ENCODE measurements around the gene GOLGA3.

DNA sequence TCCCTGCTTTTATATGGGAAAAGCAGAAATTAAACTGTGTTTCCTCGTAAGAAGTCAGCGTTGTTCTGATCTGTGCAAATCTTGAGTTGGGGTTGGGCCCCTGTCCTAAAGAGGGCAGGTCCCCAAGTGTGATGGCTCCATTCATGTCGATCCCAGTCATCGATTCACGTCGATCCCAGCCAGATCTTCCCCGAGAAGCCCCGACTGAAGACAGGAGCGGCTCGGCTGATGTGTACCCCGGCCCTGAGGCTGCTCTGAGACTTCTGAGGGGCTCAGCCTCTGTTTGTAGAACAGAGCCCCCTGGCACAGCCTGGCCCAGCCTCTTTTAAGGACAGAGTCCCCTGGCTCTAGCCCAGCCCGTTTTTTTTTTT lies 108.7 kb downstream of the GOLGA3 start:
- TF ChIP-seq TAF1 (IDR thresholded peaks at IDR 0.05; ENCODE audit: borderline replicate concordance, insufficient read depth, low read length) = no peak
- no peak for TF ChIP-seq FOXP2 (optimal IDR thresholded peaks at IDR 0.05; ENCODE audit: borderline replicate concordance, extremely low read depth, extremely low read length, insufficient read depth)
- TF ChIP-seq, protein P1, sequence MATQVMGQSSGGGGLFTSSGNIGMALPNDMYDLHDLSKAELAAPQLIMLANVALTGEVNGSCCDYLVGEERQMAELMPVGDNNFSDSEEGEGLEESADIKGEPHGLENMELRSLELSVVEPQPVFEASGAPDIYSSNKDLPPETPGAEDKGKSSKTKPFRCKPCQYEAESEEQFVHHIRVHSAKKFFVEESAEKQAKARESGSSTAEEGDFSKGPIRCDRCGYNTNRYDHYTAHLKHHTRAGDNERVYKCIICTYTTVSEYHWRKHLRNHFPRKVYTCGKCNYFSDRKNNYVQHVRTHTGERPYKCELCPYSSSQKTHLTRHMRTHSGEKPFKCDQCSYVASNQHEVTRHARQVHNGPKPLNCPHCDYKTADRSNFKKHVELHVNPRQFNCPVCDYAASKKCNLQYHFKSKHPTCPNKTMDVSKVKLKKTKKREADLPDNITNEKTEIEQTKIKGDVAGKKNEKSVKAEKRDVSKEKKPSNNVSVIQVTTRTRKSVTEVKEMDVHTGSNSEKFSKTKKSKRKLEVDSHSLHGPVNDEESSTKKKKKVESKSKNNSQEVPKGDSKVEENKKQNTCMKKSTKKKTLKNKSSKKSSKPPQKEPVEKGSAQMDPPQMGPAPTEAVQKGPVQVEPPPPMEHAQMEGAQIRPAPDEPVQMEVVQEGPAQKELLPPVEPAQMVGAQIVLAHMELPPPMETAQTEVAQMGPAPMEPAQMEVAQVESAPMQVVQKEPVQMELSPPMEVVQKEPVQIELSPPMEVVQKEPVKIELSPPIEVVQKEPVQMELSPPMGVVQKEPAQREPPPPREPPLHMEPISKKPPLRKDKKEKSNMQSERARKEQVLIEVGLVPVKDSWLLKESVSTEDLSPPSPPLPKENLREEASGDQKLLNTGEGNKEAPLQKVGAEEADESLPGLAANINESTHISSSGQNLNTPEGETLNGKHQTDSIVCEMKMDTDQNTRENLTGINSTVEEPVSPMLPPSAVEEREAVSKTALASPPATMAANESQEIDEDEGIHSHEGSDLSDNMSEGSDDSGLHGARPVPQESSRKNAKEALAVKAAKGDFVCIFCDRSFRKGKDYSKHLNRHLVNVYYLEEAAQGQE (IDR thresholded peaks at IDR 0.05; ENCODE audit: insufficient read depth in 1 of 2, low read depth in 2 of 2, low read length in 2 of 2) = no peak
- no peak; the same call in 1 of the 2 replicates for TF ChIP-seq POLR2AphosphoS5 (IDR thresholded peaks at IDR 0.05; ENCODE audit: low read depth, low read length)

Measured in PFSK-1 (cell line).